GM19324 (cell line): ENCODE measurements around the gene ANLN.

Experiments
- ATAC-seq: cut with Tn5 transposase; IDR thresholded peaks from one replicate; pipeline ENCODE4 v1.9.1; 2021; ENCODE audit warnings: mild to moderate bottlenecking, moderate library complexity; ENCODE audit not compliant: unreplicated experiment, low FRiP score

ANLN gene, protein sequence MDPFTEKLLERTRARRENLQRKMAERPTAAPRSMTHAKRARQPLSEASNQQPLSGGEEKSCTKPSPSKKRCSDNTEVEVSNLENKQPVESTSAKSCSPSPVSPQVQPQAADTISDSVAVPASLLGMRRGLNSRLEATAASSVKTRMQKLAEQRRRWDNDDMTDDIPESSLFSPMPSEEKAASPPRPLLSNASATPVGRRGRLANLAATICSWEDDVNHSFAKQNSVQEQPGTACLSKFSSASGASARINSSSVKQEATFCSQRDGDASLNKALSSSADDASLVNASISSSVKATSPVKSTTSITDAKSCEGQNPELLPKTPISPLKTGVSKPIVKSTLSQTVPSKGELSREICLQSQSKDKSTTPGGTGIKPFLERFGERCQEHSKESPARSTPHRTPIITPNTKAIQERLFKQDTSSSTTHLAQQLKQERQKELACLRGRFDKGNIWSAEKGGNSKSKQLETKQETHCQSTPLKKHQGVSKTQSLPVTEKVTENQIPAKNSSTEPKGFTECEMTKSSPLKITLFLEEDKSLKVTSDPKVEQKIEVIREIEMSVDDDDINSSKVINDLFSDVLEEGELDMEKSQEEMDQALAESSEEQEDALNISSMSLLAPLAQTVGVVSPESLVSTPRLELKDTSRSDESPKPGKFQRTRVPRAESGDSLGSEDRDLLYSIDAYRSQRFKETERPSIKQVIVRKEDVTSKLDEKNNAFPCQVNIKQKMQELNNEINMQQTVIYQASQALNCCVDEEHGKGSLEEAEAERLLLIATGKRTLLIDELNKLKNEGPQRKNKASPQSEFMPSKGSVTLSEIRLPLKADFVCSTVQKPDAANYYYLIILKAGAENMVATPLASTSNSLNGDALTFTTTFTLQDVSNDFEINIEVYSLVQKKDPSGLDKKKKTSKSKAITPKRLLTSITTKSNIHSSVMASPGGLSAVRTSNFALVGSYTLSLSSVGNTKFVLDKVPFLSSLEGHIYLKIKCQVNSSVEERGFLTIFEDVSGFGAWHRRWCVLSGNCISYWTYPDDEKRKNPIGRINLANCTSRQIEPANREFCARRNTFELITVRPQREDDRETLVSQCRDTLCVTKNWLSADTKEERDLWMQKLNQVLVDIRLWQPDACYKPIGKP

DNA sequence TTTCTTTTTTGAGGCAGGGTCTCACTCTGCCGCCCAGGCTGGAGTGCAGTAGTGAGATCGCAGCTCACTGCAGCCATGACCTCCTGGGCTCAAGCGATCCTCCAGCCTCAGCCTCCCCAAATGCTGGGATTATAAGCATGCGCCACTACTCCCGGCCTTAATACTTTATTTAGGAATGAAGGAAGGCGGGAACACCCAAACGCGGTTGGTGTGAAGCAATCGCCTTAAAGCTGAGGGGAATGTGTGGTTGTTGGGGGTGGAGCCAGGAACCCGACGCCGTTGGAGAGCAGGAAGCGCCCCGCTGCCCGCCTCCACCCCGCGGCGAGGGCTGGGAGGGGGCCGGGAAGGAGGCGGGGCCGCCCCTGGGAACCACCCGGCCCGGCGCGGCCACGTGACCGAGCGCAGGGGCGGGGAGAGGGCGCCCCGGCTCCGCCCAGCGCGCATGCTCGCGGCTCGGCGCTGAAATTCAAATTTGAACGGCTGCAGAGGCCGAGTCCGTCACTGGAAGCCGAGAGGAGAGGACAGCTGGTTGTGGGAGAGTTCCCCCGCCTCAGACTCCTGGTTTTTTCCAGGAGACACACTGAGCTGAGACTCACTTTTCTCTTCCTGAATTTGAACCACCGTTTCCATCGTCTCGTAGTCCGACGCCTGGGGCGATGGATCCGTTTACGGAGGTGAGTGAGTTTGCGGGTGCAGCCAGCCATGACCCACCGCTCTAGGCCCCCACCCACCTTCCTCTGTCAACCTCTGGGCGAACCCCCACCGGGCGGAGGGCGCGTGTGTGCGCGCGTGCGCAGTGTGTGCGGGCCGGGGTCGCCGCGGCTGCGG is at the start of gene ANLN:
Gene ANLN (plus strand): TSS at position 492 of the 828 bp plus-strand sequence. CDS start 165 bp downstream, at position 657.
- ATAC-seq = peak; percentile 82

DNA sequence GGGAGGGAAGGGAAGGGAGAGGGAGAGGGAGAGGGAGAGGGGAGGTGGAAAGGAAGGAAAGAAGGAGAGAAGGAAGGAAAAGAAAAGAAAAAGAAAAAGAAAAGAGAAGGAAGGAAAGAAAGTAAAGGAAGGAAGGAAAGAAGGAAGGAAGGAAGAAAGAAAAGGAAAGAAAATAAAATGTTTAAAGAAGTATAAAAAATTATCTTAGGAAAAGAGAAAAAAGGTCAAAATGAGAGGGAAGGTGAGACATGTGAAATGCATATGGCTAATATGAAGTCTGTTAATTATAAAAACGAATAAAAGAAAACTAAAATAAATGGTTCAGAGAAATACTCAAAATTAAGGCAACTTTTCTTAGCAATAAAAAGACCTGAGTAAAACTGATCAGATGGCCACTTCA is 46.1 kb upstream of the ANLN start:
- no peak for ATAC-seq

DNA sequence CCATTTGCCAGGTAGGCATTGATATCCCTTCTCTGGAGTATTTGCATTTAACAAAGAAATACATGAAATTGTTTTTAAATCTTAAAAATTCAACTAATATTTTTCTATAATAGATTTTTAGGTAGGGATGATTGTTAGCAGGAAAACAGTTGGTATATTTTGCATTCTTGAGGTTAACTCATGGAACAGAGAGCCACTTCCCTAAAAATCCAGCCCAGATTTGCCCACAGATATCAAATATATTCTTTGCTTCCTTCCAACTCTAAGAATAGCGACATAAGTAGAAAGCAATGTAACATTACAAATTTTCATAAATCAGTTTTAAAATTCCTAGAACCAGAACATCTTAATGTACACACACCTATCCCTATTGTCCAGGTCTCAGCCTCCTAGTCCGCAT is 45.0 kb upstream of the ANLN start:
- no peak for ATAC-seq

DNA sequence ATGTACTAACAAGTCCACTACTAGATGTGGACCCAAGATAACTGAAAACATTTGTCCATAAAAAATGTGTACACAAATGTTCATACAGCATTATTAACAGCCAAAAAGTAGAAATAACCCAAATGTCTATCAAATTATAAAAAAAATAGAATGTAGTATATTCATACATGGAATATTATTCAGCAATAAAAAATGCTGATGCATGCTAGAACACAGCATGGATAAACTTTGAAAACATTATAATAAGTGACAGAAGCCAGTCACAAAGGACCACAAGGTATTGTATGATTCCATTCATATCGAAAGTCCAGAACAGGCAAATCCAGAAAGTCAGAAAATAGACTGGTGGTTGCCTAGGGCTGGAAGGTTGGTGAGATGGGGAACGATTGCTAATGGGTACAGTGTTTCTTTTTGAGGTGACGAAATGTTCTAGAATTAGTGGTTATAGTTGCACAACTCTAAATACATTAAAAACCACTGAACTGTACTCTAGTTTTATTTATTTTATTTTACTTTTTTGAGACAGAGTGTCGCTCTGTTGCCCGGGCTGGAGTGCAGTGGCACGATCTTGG is 43.3 kb upstream of the ANLN start:
- no peak for ATAC-seq

DNA sequence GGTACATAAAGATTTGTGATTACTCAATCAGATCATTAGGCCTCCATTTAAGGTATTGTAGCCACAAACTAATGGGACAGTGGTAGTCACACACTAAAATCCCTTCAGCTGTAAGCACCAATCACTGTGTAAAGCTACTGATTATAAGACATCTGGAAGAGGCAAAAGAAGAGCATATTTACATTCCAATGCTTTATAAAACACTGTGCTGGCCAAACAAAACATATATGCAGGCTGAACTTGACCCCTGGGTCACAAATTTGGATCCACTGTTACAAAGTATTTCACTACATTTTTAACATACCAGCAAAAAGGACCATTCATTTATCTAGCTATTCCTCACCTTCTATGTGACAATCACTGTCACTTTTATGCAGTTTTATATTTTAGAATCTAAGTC is 41.4 kb upstream of the ANLN start:
- no peak for ATAC-seq

DNA sequence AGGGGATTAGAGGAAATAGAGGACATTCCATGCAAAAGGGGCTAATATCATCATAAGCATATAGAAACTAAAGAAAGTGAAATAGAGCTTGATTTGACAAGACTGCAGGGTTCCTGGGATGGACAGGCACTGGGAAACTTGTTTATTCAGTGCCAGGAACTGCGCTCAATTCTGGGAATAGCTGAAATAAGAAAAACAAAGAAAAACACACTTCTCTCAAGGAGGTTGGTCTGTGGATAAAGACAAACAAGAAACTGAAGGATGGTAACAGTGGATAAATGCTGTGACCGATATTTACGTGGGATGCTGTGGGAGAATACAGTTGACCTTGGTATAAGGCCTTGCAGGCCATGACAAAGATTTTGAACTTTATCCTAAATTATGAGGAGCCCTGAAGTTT is 40.9 kb upstream of the ANLN start:
- no peak for ATAC-seq

DNA sequence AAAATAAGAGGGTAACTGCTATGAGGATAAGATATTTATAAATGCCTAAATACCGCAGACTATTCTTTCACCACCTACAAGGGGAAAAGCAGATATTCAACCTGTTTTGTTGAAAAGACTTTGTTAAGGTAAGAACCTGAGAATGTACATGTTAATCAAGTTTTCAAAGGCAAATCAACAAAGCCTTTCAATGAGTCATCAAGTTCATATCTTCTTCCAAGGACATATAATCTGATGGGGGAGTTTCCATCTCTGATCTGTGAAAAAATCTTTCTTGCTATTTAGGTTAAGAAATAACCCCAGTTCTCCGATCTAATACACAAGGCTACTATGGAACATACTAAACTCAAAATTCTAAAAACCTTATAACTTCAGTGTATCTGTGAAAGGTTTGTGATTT is 40.0 kb upstream of the ANLN start:
- no peak for ATAC-seq

DNA sequence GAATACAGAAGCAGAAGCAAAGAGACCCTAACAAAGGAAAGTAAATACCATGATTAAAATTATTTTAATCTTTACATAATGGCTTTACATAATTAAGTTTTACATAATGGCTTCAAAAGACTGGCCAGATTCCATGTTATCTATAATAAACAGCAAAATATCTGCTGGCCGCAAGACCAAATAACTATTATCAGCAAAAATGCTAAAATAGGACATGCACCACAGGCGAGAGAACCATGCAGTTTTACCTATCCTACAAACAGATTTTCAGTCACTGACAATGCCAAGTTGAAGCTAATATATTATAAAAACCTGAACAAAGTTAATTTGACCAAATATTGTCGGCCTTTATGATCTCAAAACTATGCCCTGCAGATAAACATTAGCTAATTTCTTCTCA is 34.2 kb upstream of the ANLN start:
- no peak for ATAC-seq

DNA sequence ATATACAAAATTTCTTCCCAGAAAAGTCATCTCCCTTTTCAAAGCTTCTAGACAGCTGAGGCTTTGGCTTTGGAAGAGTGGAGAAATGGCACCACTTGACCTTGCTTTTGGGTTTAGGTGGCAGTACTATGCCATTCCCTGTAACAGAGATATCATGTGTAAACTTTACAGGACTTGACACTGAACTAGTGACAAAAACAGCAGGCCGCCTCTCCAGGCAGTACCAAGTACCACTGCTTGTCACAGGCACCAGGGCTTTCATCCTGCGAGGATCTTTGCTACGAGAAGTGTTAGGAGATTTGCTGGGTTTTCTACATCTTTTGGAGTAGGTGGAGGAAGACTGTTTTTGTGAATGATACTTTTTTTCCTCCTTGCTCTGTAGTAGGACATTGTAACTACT is 32.6 kb upstream of the ANLN start:
- ATAC-seq = no peak

DNA sequence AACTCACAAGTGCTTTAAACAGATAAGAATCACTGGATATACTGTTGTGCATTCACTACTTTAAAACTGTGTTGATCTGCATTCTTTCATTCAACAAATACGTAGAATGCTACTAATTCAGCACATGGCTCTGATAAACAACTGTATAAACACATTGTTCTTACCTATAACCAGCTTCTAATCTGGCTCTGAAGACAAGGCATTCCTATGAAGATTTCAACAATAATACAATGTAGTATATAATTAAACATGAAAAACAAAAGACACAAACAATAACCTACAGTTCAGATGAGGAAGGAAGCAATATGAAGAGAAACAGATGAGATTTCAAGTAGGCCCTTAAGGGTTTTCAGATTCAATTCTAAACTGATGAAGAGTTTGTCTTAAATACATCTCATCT is 31.1 kb upstream of the ANLN start:
- ATAC-seq = no peak

DNA sequence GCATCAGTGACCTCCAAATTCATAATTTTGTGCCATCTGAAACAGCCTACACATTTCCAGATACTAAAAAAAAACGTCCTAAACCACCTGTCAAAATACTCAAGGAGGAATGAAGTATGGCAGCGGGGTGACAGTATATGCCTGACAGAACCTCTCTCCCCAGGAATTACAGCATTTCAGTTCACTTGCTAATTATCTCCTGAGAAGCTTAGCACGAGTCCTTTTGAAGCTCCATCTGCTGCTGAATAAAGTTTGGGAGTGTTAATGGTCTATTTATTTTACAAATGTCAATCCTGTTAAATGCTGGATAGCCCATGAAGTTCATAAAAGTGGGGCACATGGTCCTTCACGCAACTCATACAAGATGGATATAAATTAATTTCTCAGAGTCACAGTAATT is 29.4 kb upstream of the ANLN start:
- no peak for ATAC-seq

DNA sequence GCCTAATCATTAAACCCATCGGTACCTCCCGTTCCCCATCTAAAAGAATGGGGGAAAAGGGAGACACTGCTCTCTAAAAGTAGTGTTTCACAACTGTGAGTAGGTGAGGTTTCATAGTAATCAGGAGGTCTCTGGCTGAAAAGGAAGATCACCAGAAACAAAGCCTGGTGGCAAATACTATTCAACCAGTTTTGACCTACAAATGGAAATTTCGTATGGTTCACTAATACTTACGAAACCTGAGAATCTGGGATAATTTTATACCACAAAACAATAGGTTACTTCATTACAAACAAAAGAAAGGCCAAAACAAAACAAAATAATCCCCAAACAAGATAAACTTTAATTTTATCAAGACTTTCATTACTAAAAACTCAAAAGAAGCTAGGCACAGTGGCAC is 28.4 kb upstream of the ANLN start:
- no peak for ATAC-seq

DNA sequence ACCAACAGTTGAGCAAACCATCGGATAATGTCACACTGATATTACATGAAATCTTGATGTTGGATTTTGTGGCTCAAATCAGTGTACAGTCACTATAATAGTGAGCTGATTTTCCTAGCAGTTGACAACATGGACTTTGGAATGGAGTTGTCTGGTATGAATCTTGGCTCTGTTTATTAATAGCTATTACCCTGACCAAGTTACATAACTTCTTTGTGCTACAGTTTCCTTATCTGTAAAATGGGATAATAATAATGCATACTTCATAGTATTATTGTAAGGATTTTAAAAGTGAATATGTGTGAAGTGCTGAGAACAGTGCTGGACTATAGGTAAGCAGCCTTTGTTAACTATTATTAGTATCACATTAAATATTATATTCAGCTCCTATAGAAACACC is 26.1 kb upstream of the ANLN start:
- ATAC-seq = no peak

DNA sequence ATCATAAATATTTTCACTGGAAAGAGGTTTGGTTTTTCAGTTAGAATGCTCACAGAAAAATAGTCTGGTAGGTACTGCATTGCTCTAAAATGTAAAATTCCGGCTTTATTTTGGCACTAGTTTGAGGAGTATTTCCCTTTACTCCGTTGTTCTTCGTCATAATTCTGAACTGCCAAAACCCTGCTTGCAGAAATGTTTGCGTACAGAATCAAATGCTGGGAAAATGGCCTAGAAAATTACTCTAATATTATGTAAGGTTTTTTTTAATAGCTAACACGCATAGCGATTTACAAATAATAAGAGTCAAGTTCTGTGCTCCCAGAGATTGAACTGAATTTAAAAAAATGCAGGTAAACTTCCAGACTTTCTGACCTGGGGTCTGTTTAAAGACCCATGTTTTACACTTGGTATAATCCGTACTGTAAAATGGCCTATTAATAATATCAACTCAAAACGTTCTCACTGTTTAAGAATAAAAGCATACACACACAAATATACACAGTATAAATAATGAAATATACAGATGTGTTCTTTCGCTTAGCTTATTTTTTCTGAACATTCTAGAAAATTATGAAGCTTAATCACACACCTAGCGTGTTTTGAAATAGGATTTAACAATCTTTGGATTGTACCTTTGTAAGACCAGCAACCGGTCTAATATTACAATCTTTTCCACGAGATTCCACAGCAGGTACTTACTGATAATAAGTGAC is 23.5 kb upstream of the ANLN start:
- no peak for ATAC-seq

DNA sequence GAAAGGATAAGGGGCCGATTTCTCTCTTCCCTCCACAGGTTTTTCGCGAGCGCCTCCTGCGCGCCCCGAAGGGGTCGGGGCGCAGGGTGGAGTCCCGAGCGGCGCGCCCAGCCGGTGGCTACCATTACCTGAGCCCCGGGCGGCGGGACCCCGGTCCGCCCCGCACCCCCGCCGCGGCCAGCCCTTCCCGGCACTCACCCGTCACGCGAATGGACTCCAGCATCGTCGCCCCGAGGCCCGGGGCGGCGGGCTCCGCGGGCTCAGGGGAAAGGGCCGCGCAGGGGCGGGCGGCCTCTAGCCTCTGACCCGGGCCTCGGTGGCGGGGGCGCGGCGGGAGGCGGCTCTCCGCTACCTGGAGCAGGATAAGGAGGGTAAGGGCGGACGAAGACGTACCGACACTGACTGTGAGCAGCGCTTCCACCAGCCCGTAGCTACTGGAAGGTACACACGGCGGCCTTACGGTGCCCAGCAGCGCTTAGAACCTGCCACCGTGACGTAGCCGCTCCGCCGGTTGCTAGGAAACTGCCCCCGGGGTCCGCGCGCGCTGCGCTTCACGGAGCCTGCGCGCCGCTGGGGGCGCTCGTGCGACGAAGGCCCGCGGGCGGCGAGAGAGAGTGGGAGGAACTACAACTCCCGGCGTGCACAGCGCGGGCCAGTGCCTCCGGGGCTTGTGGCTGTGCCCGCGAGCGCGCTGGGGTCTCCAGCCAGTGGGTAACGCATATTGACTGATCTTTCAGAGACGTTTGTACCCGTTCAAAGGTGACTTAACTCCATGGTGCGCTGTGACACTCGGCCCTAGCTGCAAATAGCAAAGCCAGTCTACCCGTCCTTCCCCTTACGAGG is 22.7 kb upstream of the ANLN start:
- ATAC-seq = peak; percentile 99

DNA sequence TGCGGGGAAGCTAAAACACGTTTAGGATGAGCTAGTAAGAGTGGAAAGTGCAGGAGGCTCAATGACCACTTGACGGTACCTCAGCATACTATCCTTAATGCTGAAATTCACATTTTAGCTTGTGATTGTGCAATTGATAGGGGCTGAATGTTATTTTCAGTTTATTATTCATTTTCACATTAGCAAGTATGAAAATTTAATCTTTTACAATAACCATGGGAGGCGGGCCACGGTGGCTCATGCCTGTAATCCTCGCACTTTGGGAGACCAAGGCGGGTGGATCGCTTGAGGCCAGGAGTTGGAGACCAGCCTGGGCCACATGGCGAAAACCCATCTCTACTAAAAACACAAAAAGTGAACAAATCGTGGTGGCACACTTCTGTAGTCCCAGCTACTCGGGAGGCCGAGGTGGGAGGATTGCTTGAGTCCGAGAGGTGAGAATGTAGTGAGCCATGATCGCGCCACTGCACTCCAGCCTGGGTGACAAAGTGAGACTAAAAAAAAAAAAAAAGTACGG is 22.0 kb upstream of the ANLN start:
- ATAC-seq = no peak

DNA sequence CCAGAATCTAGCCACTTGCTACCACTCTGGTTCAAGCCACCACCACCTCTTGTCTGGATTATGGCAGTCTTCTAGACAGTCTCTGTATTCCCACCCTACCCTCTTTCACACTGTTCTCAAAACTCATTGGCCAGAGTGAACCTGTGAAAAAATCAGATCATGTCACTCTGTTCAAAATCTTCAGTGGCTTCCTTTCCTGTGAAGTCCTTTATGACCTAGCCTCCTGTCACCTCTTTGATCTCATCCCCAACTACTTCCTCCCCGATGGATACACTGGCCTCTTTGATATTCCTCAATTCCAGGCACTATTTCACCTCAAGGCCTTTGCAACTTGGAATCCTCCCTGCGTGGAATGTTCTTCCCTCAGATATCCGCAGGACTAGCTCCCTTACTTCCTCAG is 21.2 kb upstream of the ANLN start:
- no peak for ATAC-seq

DNA sequence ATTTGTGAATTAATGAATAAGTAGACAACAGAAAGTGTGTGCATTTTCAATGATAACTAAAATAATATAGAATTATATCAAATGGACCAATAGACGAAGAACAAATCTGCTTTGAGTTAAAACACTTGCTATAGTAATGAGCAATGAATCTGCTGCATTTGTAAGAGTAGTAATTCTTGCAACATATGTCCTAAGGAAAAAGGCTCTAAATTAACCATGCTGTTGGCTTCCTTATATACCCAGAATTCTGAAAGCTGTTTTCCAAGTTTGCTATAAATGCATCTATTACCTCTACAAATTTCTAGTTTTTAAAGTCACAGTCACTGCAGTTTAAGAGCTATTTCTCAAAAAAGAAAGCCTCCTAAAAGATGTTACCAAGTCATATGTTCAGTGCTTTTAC is 20.5 kb upstream of the ANLN start:
- no peak for ATAC-seq
